CD4-positive, alpha-beta T cell treated with Interleukin-6 for 4 hours (primary cell): ENCODE data around the gene WNT3A.

Experiments used
- DNase-seq: peaks from one replicate; pipeline ENCODE4 v3.0.0-alpha.2; 2020; ENCODE audit warnings: mixed read lengths

The WNT3A gene

DNA sequence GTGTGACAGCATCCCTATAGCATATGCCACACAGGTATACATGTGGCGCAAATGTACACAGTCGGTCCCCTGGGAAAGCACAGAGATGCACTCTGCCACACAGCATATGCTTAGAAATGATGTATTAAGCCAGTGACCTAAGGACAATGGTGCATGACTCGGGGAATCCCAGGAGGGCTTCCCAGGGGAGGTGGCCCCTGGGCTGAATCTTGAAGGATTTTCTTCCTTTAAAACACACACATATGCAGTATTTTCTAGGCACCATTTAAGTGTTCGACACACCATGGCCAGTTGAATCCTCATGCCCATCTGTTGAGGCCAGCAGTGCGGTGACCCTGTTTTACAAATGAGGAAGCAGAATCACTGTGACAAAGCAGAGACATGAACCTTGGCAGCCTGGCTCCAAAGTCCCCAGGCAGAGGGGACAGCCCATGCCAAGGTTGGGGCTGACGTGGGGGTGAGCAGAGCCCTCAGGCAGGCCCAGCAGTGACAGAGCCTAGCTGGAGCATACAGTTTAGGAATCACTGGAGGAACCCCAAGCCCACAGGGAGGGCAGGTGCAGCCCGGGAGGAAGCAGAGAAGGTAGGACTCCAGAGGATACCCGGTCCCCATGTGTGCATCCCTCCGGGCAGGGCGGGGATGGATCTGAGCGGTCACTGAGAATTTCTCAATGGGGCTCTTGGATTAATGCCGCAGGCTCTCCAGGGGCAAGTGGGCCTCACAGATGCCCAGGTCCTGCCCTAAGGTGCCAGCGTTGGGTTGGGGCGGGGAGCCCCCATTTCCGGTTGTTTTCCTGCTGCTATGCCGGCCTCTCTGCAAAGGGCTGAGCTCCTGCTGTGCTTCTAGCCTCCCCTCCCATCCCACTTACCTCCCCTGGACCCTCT lies 28.4 kb downstream of the WNT3A start:
- no peak for DNase-seq

GRCh38 chr1:228035844-228036243 lies 29.0 kb downstream of the WNT3A start:
- no peak for DNase-seq

GRCh38 chr1:228036701-228037231 lies 30.0 kb downstream of the WNT3A start:
- no peak for DNase-seq

- peak; percentile 22 for DNase-seq
These were observed 30.9 kb downstream of the WNT3A start for GRCh38 chr1:228037401-228038386.

GRCh38 chr1:228038387-228039005 lies 31.7 kb downstream of the WNT3A start:
- DNase-seq = no peak

- no peak for DNase-seq
These were observed 32.5 kb downstream of the WNT3A start for GRCh38 chr1:228039006-228039903.

- DNase-seq = no peak
These were observed 33.2 kb downstream of the WNT3A start for GRCh38 chr1:228039986-228040385.

GRCh38 chr1:228041316-228041715 lies 34.5 kb downstream of the WNT3A start:
- DNase-seq = no peak

DNA sequence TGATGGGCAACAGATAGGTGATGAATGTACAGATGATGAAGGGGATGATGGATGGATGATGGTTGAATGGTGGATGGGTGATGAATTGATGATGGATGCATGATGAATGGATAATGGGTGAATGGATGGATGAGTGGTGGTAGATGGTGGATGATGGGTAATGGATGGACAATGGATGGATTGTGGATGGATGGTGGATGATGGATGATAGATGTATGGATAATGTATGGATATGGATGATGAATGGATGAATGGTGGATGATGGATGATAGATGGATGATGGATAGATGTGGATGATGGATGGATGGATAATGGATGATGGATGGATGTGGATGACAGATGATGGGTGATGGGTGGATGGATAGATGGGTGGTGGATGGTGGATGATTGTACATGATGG lies 35.7 kb downstream of the WNT3A start:
- DNase-seq = no peak

DNA sequence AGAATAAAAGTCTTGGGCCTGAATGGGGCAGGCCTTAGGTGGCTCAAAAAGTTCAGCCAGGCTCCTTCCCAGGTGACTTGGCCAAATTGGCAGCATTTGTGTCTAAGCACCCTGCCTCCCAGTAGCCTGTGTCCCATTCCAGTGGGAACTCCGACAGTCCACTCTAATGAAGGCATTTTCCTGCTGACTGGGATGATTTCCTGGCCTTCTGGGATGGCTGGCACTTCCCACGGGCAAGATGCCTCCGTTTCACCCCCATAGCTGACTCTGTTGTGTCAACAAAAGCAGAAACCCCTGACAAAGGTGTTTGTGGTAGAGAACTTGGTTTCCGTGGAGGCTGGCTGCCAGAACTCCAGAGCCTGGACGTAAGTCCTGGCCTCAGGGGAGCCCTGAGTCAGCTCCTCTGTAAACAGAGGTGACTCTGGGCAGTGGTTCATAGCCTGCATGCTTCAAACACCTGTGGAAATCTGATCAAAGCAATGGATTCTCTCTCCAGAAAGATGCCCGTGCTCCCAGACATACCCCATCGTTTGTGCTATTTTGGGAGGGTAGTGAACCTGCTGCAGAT lies 36.6 kb downstream of the WNT3A start:
- DNase-seq = no peak

GRCh38 chr1:228044961-228045360 lies 38.2 kb downstream of the WNT3A start:
- no peak for DNase-seq

DNA sequence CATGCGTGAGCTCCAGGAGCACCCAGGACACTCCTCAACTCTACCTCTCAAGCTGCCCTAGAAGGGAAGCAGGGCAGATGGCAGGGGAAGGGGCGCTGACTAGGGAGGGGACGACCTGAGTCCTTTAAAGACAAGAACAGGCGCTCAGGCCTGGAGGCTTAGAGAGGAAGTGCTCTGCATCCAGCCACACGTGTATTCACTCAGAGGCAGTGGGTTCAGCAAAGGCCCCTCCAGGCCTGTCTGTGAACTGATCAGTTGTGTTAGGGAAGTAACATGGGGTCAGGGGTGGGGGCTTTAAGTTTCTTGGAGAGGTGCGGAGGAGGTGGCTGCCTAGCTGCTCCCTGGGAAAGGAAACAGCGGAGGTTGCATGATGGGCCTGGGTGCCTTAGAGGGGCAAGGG lies 38.6 kb downstream of the WNT3A start:
- DNase-seq = no peak

DNA sequence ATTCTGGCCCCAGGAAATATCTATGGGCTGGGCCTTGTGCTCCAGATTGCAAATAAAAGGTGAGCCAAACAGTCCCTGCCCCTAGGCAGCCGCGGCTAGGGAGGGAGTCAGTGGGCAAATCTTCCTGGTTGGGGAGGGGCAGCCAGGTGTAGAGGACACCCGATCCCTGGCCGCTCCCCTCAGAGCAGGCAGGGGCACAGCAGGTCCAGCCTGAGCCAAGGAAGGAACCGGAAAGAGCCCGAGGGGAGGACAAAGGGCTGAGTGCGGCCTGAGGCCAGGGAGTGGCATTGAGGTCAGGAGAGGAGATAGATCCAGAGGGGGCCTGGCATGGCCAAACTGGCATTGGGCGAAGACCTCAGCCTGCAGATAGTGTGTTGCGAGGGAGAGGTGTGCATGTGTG lies 39.1 kb downstream of the WNT3A start:
- DNase-seq = no peak

DNA sequence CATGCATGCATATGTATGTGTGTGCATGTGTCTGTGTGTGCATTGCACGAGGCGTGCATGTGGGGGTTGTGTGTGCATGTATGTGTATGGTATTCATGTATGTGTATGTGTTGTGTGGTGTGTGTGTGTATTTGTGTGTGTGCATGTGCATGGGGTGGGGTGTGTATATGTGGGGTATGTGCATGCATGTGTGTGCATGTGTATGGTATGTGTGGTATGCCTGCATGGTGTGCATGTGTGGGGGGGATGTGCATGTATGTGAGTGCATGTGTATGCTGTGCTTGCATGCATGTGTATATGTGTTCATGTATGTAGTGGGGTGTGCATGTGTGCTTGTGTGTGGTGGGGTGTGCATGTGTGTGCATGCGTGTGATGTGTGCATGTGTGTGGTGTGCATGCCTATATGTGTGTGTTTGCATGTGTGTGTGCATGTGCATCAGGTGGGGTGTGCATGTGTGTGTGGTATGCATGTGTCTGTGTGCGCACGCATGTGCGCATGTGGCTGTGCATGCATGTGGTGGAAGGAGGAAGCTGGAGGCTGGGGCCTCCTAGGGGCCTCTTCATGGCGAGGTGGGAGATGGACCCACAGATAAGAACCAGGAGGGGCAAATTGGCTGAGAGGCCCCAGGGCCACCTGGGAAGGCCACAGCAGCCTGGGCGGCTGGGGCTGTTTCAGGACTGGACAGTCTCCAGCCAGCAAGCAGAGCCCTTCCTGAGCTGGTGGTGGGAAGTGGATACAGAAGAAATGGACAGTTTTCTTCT lies 39.8 kb downstream of the WNT3A start:
- DNase-seq = no peak

GRCh38 chr1:228047183-228047466 lies 40.3 kb downstream of the WNT3A start:
- DNase-seq = no peak

DNA sequence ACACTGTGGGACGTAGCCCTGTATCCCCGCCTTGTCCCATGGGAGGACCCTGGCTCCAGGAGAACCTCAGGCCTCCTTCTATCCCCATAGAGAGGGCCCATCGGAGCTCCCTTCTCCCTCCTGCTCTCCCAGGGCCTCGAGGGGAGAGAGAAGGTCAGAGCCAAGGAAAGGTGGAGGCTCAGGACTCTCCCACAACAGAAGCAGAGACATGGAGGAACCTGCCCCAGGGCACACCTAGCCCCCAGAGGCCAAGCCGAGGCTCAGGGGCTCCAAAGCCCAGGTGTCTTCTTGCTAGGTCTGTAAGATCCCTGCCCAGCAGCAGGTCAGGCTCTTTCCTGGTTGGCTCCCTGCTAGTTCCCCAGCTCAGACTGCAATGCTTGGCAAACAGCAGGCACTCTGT lies 41.3 kb downstream of the WNT3A start:
- DNase-seq = no peak

DNA sequence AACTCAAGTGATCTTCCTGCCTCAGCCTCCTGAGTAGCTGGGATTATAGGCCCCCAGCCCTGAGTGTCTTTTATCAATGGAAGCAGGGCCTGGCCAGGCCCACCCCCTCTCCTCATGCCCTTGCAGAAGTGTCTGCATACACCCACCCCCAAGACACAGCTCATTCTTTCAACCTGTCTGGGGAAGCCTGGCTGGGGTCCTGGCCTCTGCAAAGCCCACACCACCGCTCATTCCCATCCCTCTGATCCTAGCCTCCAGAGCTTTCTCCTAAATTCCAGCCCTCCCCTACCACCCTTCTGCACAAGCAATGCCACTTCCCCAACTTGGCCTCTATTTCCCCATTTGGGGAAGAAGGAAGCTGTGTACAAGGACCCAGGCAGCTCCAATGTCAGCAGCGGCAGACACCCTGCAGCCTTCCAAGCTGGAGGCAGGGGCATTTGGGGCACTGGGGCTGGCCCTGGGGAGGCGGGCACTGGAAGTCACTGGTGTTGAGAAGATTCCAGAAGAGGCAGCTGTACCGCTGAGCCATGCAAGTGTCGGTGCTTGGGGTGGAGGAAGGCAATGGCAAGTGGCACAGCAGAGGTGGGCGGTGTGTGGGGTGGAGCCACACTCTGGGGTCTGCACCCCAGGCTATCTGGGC lies 42.0 kb downstream of the WNT3A start:
- DNase-seq = no peak

DNA sequence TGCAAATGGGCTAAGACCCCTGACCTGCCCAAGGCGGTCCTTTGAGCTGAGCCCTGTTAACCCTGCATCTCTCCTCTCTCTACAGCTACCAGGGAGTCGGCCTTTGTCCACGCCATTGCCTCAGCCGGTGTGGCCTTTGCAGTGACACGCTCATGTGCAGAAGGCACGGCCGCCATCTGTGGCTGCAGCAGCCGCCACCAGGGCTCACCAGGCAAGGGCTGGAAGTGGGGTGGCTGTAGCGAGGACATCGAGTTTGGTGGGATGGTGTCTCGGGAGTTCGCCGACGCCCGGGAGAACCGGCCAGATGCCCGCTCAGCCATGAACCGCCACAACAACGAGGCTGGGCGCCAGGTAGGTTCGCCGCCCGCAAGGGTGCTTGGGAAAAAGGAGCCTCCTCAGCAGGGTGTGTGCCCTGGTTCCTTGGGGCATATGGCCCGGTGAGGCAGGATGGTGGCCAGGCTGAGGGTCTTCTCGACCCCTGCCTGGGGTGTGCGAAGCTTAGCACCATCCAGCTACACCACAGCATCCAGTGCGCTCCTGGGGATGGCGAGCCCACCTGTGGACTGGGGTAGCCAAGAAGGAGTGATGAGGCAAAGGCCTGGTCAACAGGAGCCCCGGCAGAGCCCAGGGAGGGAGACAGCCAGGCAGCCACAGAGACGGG lies 43.9 kb downstream of the WNT3A start:
- DNase-seq = no peak

- DNase-seq = no peak
These were observed 51.6 kb downstream of the WNT3A start for GRCh38 chr1:228058172-228058948.
